ENCODE measurements around the gene NTF3. TPM values are rescaled to one million over a fixed set of nuclear protein-coding genes. Genes with fewer than 3 reads are reported as not detected.
"Not testable (repeated sequence)": the region's sequence is repeated elsewhere in the genome, so short reads cannot be mapped to it uniquely, and the experiment has no call there.

NTF3 gene
- polyA plus RNA-seq, 3 donors: 4.2 to 5.1 (median 4.5) TPM

GRCh38 chr12:5525783-5526367, 94.0 kb downstream of the NTF3 start:
- no peak for DNase-seq

DNA sequence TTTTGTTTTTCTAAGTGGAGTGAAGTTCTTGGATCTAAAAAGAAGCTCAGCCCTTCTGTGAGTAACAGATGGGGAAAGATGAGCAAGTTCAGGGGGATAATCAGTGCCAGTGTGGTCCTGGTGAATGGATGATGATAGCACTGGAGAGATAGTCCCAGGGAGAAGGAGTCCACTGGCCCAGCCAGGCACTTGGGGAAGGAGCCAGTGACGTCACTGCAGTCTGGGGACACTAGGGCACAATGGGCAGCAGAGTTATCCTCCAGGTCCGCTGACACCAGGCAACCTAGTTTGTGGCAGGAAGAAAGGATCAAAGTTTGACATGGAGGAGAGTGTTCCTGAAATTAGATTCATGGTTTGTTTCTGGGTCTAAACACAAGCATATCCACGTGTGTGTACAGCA, 101.5 kb downstream of the NTF3 start:
- DNase-seq: no peak

- no peak for DNase-seq
These were observed 102.7 kb downstream of the NTF3 start for GRCh38 chr12:5534426-5535199.

GRCh38 chr12:5535541-5535940, 103.6 kb downstream of the NTF3 start:
- no peak for DNase-seq

- DNase-seq: not testable (repeated sequence)
These were observed 105.2 kb downstream of the NTF3 start for GRCh38 chr12:5537026-5537615.

DNA sequence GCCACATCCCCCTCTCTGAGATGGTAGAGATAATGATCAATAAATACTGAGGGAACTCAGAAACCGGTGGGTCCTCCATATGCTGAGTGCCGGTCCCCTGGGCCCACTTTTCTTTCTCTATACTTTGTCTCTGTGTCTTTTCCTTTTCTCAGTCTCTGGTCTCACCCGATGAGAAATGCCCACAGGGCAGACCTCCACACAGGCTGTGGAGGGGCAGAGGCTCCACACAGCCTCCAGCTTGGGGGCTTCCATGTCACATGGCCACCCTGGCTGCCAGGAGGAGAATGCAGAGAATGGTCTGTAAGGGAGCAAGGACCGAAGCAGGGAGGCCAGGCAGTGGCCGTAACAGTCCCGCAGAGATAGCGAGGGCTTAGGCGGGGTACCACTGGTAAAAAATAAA, 105.9 kb downstream of the NTF3 start:
- no peak for DNase-seq

Data from renal pelvis (tissue), 4 donors.